GM12878 (cell line): ENCODE data around the gene PTGIS.

Source experiments
- CEBPB ChIP-seq, 2 experiments: fragments of 150-350 bp in 1 of 2; IDR thresholded peaks; 2 replicates each; pipeline ENCODE4 v1.6.1; 2012 to 2014; ENCODE audit warnings: low read depth in 2 of 2, low read length in 2 of 2, borderline replicate concordance in 1 of 2, inconsistent platforms in 1 of 2
- CTCF ChIP-seq, 3 experiments: IDR thresholded peaks in 2 of 3; conservative IDR thresholded peaks in 1 of 3; 2 replicates each; pipeline ENCODE4 v1.5.1; 2011; ENCODE audit warnings: low read depth in 3 of 3, low read length in 3 of 3, mild to moderate bottlenecking in 3 of 3, control low read depth in 2 of 3, moderate library complexity in 2 of 3, inconsistent platforms in 1 of 3, mixed read lengths in 1 of 3; ENCODE audit not compliant: control insufficient read depth in 2 of 3, insufficient read depth in 1 of 3; ENCODE audit errors: extremely low read depth in 1 of 3
- EED ChIP-seq: sonication (generic); IDR thresholded peaks from 2 replicates; pipeline ENCODE4 v1.6.1; 2016; ENCODE audit warnings: antibody characterized with exemption, low read depth
- EZH2 ChIP-seq: IDR thresholded peaks from 2 replicates; pipeline ENCODE4 v1.6.1; 2012; ENCODE audit warnings: low read depth, mild to moderate bottlenecking, control low read depth, inconsistent platforms, low read length, borderline replicate concordance; ENCODE audit not compliant: control insufficient read depth
- IRF5 ChIP-seq: fragments of 450-650 bp; IDR thresholded peaks from 2 replicates; pipeline ENCODE4 v1.6.1; 2017; ENCODE audit warnings: borderline replicate concordance
- LARP7 ChIP-seq: fragments of 450-650 bp; IDR thresholded peaks from 2 replicates; pipeline ENCODE4 v1.6.1; 2017; ENCODE audit warnings: mild to moderate bottlenecking
- PAX8 ChIP-seq: fragments of 450-650 bp; IDR thresholded peaks from 2 replicates; pipeline ENCODE4 v1.6.1; 2017; ENCODE audit warnings: mild to moderate bottlenecking, moderate library complexity
- POLR2A ChIP-seq: IDR thresholded peaks from 2 replicates; pipeline ENCODE4 v1.6.1; 2011; ENCODE audit warnings: low read depth, mild to moderate bottlenecking, low read length
- RELA ChIP-seq: fragments of 450-650 bp; IDR thresholded peaks from 2 replicates; pipeline ENCODE4 v1.8.0; 2014; ENCODE audit warnings: borderline replicate concordance; ENCODE audit not compliant: partially characterized antibody
- SIN3A ChIP-seq: IDR thresholded peaks from 2 replicates; pipeline ENCODE4 v1.6.1; 2012; ENCODE audit warnings: low read depth, low read length, improper control_type of control experiment
- USF2 ChIP-seq: IDR thresholded peaks from 2 replicates; pipeline ENCODE4 v1.6.1; 2011; ENCODE audit warnings: low read depth, low read length, improper control_type of control experiment, borderline replicate concordance
- ZBTB33 ChIP-seq: fragments of 450-650 bp; IDR thresholded peaks from 2 replicates; pipeline ENCODE4 v1.6.1; 2017; ENCODE audit warnings: mild to moderate bottlenecking

GRCh38 chr20:49508435-49509199 is 59.3 kb downstream of the PTGIS start:
- no peak for TF ChIP-seq EZH2
- no peak for TF ChIP-seq PAX8
- no peak for TF ChIP-seq EED
- TF ChIP-seq IRF5 = no peak
- TF ChIP-seq SIN3A = no peak
- TF ChIP-seq CTCF (IDR thresholded peaks at IDR 0.05 in 2 of 3, conservative IDR thresholded peaks at IDR 0.05 in 1 of 3; ENCODE audit: control insufficient read depth in 2 of 3, extremely low read depth in 1 of 3, insufficient read depth in 1 of 3, low read depth in 3 of 3, low read length in 3 of 3) = peak; percentile 45 to 55 (median 53); a peak in 5 of 6 replicates
- no peak for TF ChIP-seq RELA
- no peak for TF ChIP-seq POLR2A
- no peak for TF ChIP-seq LARP7
- TF ChIP-seq CEBPB (IDR thresholded peaks at IDR 0.05; ENCODE audit: borderline replicate concordance in 1 of 2, low read depth in 2 of 2, low read length in 2 of 2) = no peak
- TF ChIP-seq ZBTB33 = no peak
- TF ChIP-seq USF2 = no peak
